Duodenal mucosa (tissue), 2 donors: ENCODE measurements around the gene PLCH2.
"Not testable (repeated sequence)": the region's sequence is repeated elsewhere in the genome, so short reads cannot be mapped to it uniquely, and the experiment has no call there.

ENCODE experiments used
- H3K27ac ChIP-seq: one replicate; pipeline ENCODE4 v1.7.0; 2013; ENCODE audit warnings: low read depth, low read length
- H3K27me3 ChIP-seq, 2 donors: one replicate each; pipeline ENCODE4 v1.7.0; 2013; ENCODE audit warnings: low read length in 2 of 2, control low read depth in 1 of 2; ENCODE audit not compliant: insufficient read depth in 2 of 2, control insufficient read depth in 1 of 2
- H3K36me3 ChIP-seq, 2 donors: one replicate each; pipeline ENCODE4 v1.7.0; 2013; ENCODE audit warnings: low read length in 2 of 2, control low read depth in 1 of 2; ENCODE audit not compliant: insufficient read depth in 2 of 2, control insufficient read depth in 1 of 2
- H3K4me1 ChIP-seq, 2 donors: one replicate each; pipeline ENCODE4 v1.7.0; 2013; ENCODE audit warnings: low read length in 2 of 2, control low read depth in 1 of 2; ENCODE audit not compliant: insufficient read depth in 2 of 2, control insufficient read depth in 1 of 2
- H3K4me3 ChIP-seq, 2 donors: one replicate each; pipeline ENCODE4 v1.7.0; 2013; ENCODE audit warnings: low read length in 2 of 2, low read depth in 1 of 2
- H3K9ac ChIP-seq, 2 donors: one replicate each; pipeline ENCODE4 v1.7.0; 2013; ENCODE audit warnings: low read length in 2 of 2, low read depth in 1 of 2
- H3K9me3 ChIP-seq, 2 donors: one replicate each; pipeline ENCODE4 v1.7.0; 2013; ENCODE audit warnings: low read length in 2 of 2, control low read depth in 1 of 2; ENCODE audit not compliant: control insufficient read depth in 1 of 2

The PLCH2 gene

GRCh38 chr1:2439369-2439768, 36.7 kb upstream of the PLCH2 start:
- Histone ChIP-seq H3K36me3 (no peaks in the 10 kb centered on the region), H3K4me3 (no peak overlapping the region), H3K9me3 (no peaks in the 10 kb centered on the region), H3K27me3 (peaks cover 13 to 18% of the 10 kb centered on the region in 2 donors), H3K27ac (no peak overlapping the region), H3K4me1 (no peaks in the 10 kb centered on the region), H3K9ac (no peak overlapping the region)

DNA sequence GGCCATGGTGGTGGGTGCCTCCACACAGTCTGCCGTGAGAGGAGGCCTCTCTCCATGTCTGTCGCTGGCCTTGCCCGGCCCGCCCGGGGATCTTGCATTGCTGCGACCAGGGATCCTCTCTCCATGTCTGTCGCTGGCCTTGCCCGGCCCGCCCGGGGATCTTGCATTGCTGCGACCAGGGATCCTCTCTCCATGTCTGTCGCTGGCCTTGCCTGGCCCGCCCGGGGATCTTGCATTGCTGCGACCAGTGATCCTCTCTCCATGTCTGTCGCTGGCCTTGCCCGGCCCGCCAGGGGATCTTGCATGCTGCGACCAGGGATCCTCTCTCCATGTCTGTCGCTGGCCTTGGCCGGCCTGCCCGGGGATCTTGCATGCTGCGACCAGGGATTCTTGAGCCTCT, 35.7 kb upstream of the PLCH2 start:
- peaks cover 22 to 27% of the 10 kb centered on the region in 2 donors for H3K27me3 ChIP-seq
- not testable (repeated sequence) for H3K4me1 ChIP-seq, H3K4me3 ChIP-seq, H3K36me3 ChIP-seq, H3K9ac ChIP-seq, H3K9me3 ChIP-seq, H3K27ac ChIP-seq

DNA sequence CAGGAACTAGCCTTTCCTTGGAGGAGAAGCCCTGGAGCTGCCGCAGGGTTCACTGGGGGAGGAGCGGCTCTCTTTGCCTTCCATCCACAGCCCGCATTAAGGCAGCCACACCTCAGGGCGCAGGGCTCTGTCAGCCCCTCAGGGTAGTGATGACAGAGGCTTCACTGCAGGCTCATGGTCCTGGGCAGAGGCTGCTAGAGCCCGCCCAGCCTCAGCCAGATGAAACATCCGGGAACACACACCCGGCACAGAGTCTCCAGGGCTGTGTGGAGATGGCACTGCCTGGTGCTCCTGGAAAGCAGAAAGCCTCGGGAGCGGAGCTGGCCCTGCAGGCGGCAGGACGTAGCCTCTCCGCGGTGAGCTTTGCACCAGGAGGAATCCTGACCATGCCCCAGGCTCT, 34.3 kb upstream of the PLCH2 start:
- H3K4me3 ChIP-seq, result no peak overlapping the region
- no peaks in the 10 kb centered on the region for H3K36me3 ChIP-seq
- H3K4me1 ChIP-seq, result no peaks in the 10 kb centered on the region
- no peak overlapping the region for H3K9ac ChIP-seq
- no peak overlapping the region for H3K27ac ChIP-seq
- peaks cover 25 to 27% of the 10 kb centered on the region in 2 donors for H3K27me3 ChIP-seq
- no peaks in the 10 kb centered on the region for H3K9me3 ChIP-seq

GRCh38 chr1:2442661-2443060, 33.4 kb upstream of the PLCH2 start:
- no peaks in the 10 kb centered on the region for H3K4me1 ChIP-seq
- H3K27ac ChIP-seq, result no peak overlapping the region
- peaks cover 26 to 27% of the 10 kb centered on the region in 2 donors for H3K27me3 ChIP-seq

DNA sequence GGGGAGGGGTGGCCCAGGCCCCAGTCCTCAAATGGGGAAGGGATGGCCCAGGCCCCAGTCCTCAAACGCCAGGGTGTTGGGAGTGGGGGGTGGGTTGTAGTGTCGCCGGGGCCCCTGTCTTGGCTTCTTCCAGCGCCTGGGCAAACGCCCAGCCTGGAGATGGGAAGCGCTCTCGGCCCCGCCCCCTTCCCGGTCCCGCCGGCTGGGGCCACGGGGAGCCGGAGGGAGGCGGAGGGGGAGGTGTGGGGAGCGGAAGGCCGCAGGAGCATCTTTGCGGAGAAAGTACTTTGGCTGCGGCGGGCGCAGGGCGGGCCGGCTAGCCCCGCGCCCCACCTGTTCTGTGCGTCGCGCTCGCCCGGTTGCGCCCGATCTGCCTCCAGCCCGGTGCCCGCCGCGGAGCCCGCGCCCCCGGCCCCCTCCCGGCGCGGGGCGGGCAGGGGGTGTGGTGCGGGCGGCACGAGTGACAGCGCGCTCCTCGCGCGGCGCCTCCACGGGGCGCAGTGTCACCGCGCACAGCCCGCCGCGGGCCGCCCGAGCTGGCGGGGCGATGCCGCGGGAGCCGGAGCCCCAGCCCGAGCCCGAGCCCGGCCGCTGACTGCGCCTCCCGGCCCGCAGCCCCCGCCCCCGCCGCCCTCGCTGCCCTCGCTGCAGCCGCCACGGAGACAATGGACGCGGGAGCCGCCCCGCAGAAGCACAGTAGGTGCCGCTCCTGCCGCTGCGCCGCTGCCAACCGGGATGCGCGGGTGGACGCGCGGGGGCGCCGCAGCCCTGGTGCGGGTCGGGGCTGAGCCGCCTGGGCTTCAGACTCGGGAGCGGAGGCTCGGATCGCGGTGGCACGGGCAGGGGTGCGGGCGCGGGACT, 32.6 kb upstream of the PLCH2 start:
- Histone ChIP-seq H3K36me3 (no peaks in the 10 kb centered on the region), H3K4me1 (no peaks in the 10 kb centered on the region), H3K4me3 (no peak overlapping the region), H3K27ac (no peak overlapping the region), H3K27me3 (peaks cover 27 to 28% of the 10 kb centered on the region in 2 donors), H3K9me3 (no peaks in the 10 kb centered on the region), H3K9ac (no peak overlapping the region)

More at GRCh38 chr1:2442661-2443060, 33.4 kb upstream of the PLCH2 start:
- Histone ChIP-seq H3K36me3 (no peaks in the 10 kb centered on the region), H3K9ac (no peak overlapping the region), H3K4me3 (no peak overlapping the region), H3K9me3 (no peaks in the 10 kb centered on the region)

DNA sequence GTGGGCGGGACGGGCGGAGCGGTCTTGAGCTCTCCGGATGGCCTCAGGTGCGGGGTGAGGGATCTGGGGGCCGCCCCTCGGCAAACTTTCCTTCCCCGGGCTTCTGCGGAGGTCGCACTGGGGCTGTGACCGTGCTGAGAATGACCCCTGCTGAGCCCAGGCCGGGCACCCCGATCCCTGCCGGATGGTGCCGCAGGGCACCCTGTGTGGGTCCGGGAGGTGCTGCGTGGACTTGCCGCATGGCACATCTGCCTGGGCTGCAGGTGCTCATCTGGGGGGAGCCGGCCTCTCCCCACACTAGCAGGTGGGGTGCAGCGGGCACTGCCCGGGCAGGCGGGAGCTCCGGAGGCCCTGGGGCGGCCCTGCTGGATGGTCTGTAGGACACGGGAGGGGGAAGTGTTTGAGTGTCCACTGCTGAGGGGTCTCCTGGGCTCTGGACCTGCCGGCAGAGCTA, 31.9 kb upstream of the PLCH2 start:
- no peaks in the 10 kb centered on the region for H3K4me1 ChIP-seq
- H3K4me3 ChIP-seq, result no peak overlapping the region
- H3K9ac ChIP-seq, result no peak overlapping the region

DNA sequence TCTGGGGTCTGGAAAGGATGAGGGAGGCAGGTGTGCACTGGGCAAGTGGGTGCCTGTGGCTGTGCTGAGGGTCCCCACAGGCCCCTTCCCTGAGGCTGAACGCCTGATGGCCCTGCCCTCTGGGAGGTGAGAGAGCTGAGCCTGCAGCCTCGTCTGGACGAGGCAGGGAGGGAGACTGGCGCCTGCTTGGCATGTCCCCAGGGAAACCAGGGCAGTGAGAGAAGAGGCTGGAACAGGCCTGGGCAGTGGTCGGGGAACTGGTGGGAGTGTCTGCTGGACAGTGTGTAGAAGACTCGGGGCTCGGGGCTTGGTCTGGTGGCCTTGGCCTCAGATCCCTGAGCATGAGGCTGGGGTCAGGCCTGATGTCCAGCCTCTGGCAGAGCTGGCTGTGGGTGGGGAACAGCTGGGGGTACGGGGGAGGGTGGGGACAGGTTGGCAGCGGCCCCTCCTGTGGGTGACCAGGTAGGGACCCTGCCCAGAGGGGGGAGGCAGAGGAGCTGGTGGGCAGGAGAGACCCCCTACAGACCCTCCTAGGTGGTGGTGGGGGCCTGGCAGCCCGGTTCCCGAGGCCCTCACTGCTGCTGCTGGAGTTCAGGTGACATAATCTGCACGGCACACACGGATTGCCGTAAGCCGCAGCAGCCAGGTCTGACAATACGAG, 30.8 kb upstream of the PLCH2 start:
- H3K27me3 ChIP-seq, result peaks cover 27 to 28% of the 10 kb centered on the region in 2 donors
- no peak overlapping the region for H3K27ac ChIP-seq
- H3K36me3 ChIP-seq, result no peaks in the 10 kb centered on the region
- H3K4me1 ChIP-seq, result no peaks in the 10 kb centered on the region
- no peak overlapping the region for H3K9ac ChIP-seq
- H3K9me3 ChIP-seq, result no peaks in the 10 kb centered on the region
- H3K4me3 ChIP-seq, result no peak overlapping the region

More for the DNA sequence above, 31.9 kb upstream of the PLCH2 start:
- Histone ChIP-seq H3K36me3 (no peaks in the 10 kb centered on the region), H3K27me3 (peaks cover 27 to 28% of the 10 kb centered on the region in 2 donors), H3K9me3 (no peaks in the 10 kb centered on the region), H3K27ac (no peak overlapping the region)

DNA sequence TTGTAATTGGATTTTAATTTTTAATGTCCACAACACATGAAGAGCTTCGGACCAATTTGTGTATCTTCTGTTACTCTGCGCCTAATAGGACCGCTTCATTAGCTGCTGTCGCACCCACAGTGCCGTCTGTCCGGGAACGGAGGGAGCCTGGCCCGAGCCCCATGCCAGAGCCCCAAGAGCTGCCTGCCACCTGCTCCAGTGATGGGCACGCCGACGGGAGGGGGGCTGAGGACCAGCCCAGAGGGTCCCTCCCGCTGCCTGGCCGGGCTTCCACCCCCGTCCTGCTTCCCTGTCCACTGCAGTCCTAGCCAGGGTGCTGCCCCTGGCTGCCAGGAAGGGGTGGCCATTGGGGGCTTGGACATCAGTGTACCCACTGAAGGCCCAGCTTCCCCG, 30.3 kb upstream of the PLCH2 start:
- Histone ChIP-seq H3K4me3 (no peak overlapping the region), H3K9me3 (no peaks in the 10 kb centered on the region), H3K27me3 (peaks cover 27 to 28% of the 10 kb centered on the region in 2 donors), H3K4me1 (no peaks in the 10 kb centered on the region), H3K36me3 (no peaks in the 10 kb centered on the region), H3K27ac (no peak overlapping the region), H3K9ac (no peak overlapping the region)

DNA sequence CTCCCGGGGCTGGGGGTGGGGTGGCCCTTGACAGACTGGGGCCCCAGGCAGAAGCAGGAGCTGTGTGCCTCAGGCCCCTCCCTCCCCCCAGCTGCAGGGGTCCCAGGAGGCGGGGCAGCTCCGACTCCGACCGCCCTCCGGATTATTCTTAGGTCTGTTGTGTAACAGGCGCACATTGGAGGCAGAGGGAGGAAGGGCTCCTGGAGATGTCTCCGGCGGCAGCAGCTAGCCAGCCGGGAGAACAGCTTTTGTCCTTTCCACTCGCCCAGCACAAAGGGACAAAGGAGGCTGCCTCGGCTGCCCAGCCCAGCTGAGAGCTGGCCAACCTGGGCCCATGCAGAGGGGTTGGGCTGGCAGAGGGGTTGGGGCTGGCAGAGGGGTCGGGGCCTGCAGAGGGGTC, 29.7 kb upstream of the PLCH2 start:
- Histone ChIP-seq H3K4me1 (no peaks in the 10 kb centered on the region), H3K27ac (no peak overlapping the region), H3K9ac (no peak overlapping the region), H3K4me3 (no peak overlapping the region), H3K27me3 (peaks cover 27 to 28% of the 10 kb centered on the region in 2 donors), H3K36me3 (no peaks in the 10 kb centered on the region), H3K9me3 (no peaks in the 10 kb centered on the region)

DNA sequence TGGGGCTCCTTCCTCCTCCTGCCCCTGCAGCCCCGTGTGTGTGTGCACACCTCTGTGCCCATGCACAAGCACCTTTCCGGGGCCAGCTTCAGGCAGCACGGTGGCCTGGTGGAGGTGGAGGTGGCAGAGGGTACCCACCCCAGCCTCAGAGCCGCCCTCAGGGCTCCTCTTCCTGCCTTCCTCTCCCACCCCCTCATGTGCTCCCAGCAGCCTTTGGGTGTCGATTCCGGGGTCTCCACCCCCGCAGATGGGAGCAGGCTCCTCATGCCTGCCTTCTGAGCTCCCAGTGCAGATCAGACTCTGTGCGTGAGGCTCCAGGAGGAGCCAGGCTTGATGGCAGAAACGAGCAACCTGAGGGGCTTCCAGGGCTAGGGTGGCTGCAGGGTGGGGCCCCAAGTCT, 29.2 kb upstream of the PLCH2 start:
- Histone ChIP-seq H3K9ac (no peak overlapping the region), H3K36me3 (no peaks in the 10 kb centered on the region), H3K4me3 (no peak overlapping the region), H3K9me3 (no peaks in the 10 kb centered on the region), H3K27ac (no peak overlapping the region), H3K27me3 (peaks cover 25 to 28% of the 10 kb centered on the region in 2 donors), H3K4me1 (no peaks in the 10 kb centered on the region)
